HG02610 (cell line): Measurements from ENCODE around the gene HTN1.
"Not testable (repeated sequence)": the region's sequence is repeated elsewhere in the genome, so short reads cannot be mapped to it uniquely, and the experiment has no call there.

ENCODE experiments used
- ATAC-seq: cut with Tn5 transposase; IDR thresholded peaks from one replicate; pipeline ENCODE4 v1.9.1; 2021; ENCODE audit warnings: mild to moderate bottlenecking, moderate library complexity; ENCODE audit not compliant: unreplicated experiment

The HTN1 gene

GRCh38 chr4:70050138-70050537 lies at the start of gene HTN1:
Gene HTN1 (plus strand): TSS chr4:70050438. CDS start chr4:70053077, 2,639 bp downstream.
- ATAC-seq: not testable (repeated sequence)

- no peak for ATAC-seq
These were observed 49.5 kb upstream of the HTN1 start for GRCh38 chr4:70000711-70001110.

GRCh38 chr4:70002507-70002906 lies 47.7 kb upstream of the HTN1 start:
- no peak for ATAC-seq

GRCh38 chr4:70008771-70009170 lies 41.5 kb upstream of the HTN1 start:
- ATAC-seq: no peak

- ATAC-seq: not testable (repeated sequence)
These were observed 31.2 kb upstream of the HTN1 start for GRCh38 chr4:70019006-70019405.

GRCh38 chr4:70023218-70023617 lies 27.0 kb upstream of the HTN1 start:
- ATAC-seq: no peak

GRCh38 chr4:70027011-70027410 lies 23.2 kb upstream of the HTN1 start:
- no peak for ATAC-seq

GRCh38 chr4:70028159-70028558 lies 22.1 kb upstream of the HTN1 start, which contains the start of gene HTN3:
Gene HTN3 (plus strand): TSS chr4:70028459. CDS start chr4:70030741, 2,282 bp downstream.
- ATAC-seq: not testable (repeated sequence)

GRCh38 chr4:70037559-70037958 lies 12.7 kb upstream of the HTN1 start:
- not testable (repeated sequence) for ATAC-seq

GRCh38 chr4:70039928-70040327 lies 10.3 kb upstream of the HTN1 start:
- ATAC-seq: not testable (repeated sequence)

GRCh38 chr4:70041652-70042286 lies 8.5 kb upstream of the HTN1 start:
- ATAC-seq: no peak

GRCh38 chr4:70056534-70056933 lies 6.3 kb downstream of the HTN1 start:
- not testable (repeated sequence) for ATAC-seq

GRCh38 chr4:70057651-70058050 lies 7.4 kb downstream of the HTN1 start:
- no peak for ATAC-seq

- ATAC-seq: no peak
These were observed 8.9 kb downstream of the HTN1 start for GRCh38 chr4:70059149-70059548.

- peak; percentile 92 for ATAC-seq
These were observed 11.8 kb downstream of the HTN1 start for GRCh38 chr4:70062000-70062399.

- no peak for ATAC-seq
These were observed 30.0 kb downstream of the HTN1 start for GRCh38 chr4:70080205-70080604.

GRCh38 chr4:70099206-70099605 lies 49.0 kb downstream of the HTN1 start:
- no peak for ATAC-seq
